GM19099 (cell line): ENCODE measurements around the gene FER.

Experiments used
- POLR2A ChIP-seq: IDR thresholded peaks from 3 replicates; pipeline ENCODE4 v1.6.1; 2011; ENCODE audit warnings: low read depth; ENCODE audit not compliant: insufficient read length; ENCODE audit errors: extremely low read depth

Gene FER

DNA sequence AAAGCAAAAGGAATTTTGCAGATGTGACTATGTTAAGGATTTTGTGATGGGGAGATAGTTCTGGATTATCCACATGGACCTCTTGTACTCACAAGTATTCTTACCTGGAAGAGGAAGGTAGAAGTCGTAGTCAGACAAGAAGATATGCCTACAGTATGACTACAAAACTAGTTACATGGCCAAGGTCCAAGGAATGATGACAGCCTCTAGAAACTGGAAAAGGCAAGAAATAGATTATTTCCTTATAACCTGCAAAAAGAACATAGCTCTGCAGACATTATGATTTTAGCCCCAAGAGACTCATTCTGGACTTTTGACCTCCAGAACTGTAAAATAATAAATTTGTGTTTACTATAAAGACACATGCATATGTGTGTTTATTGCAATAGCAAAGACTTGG, 226.9 kb downstream of the FER start:
- no peak for TF ChIP-seq POLR2A

DNA sequence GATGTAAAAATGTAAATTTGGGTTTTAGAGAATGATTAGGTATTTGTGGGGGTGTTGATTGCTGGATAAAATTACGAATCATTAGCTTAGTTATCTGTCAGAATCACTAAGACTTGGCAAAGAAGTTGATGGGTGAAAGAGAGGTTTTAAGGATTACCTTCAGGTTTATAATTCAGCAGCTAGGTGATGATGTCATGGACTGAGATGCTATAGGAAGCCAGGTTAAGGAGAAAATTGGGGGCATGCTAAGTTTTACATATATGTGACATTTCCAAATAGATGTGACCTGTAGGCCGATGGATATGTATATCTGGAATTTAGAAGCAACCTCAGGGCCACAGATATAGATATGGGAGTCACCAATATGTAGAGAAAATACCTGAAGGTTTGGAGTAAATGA, 228.0 kb downstream of the FER start:
- no peak for TF ChIP-seq POLR2A

- no peak for TF ChIP-seq POLR2A
These were observed 235.9 kb downstream of the FER start for GRCh38 chr5:108983461-108984092.

- TF ChIP-seq POLR2A: no peak
These were observed 242.2 kb downstream of the FER start for GRCh38 chr5:108989761-108990392.

- no peak for TF ChIP-seq POLR2A
These were observed 250.0 kb downstream of the FER start for GRCh38 chr5:108997720-108998119.

DNA sequence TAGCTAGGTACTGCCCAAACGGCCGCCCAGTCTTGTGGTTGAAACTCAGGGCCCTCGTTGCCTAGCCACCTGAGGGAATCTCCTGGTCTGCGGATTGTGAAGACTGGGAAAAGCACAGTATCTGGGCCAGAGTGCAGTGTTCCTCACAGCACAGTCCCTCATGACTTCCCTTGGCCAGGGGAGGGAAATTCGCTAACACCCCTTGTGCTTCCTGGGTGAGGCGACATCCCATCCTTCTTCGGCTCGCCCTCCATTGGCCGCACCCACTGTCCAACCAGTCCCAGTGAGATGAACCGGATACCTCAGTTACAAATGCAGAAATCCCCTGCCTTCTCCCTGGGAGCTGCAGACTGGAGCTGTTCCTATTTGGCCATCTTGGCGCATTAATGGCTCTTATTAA, 250.5 kb downstream of the FER start:
- no peak for TF ChIP-seq POLR2A

- no peak for TF ChIP-seq POLR2A
These were observed 256.2 kb downstream of the FER start for GRCh38 chr5:109003928-109004327.

- TF ChIP-seq POLR2A: no peak
These were observed 257.8 kb downstream of the FER start for GRCh38 chr5:109005297-109006009.

DNA sequence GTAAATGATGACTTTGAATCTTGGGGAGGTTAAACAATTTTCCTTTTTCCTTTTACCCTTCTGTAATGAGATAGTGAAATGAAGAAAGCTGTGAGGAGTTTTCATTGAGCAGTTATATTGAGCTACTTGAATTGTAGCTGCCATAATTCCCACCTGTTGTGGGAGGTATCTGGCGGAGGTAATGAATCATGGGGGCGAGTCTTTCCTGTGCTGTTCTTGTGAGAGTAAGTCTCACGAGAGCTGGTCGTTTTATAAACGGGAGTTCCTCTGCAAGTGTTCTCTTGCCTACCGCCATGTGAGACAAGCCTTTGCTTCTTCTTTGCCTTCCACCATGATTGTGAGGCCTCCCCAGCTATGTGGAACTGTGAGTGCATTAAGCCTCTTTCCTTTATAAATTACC, 258.4 kb downstream of the FER start:
- TF ChIP-seq POLR2A: no peak

GRCh38 chr5:109016300-109016699, 268.6 kb downstream of the FER start:
- TF ChIP-seq POLR2A: no peak

DNA sequence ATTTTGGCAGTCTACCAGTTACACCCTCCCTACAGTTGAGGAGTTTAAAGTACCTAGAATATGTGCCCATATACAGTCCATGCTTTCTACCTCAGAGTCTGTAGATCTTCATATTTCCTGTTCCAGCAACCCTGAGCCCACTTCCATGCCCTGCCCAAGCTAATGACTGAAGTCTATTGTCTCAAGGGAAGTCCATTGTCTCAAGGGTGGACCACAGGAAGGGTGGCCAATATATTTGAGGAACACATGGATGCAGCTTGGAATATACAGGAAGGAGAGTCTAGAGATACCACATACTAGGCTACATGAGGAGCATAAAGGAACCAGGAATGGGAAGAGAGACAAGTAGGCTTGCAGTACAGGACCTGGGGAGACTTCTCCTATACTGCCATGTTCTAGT, 274.4 kb downstream of the FER start:
- TF ChIP-seq POLR2A: no peak

DNA sequence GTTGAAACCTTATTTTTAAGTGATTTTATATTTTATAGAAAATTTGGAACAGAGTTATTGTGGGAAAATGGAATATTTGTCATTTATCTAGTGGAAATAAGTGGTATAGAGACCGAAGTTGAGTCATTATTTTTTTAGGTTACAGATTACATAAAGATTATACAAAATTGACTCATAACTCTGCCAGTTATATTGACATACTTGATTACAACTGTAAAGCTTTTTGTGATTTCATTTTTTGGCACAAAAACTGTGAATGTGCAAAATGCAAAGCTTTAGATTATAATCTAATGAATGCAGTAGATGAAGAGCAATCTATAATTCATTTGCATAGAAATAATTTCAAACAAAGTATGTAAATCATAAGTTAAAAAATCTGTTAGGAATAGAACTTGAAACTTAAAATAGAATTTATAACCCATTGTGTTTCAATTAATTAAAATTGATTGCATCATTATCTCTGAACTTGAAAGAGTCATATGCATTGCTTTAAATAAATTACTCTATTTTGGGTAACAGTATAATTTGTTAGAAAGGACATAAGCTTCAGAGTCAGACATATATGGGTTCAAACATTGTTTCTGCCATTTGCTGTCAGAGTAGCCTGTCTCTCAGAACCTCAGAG, 280.4 kb downstream of the FER start:
- TF ChIP-seq POLR2A: no peak

- no peak for TF ChIP-seq POLR2A
These were observed 281.1 kb downstream of the FER start for GRCh38 chr5:109028608-109029299.

DNA sequence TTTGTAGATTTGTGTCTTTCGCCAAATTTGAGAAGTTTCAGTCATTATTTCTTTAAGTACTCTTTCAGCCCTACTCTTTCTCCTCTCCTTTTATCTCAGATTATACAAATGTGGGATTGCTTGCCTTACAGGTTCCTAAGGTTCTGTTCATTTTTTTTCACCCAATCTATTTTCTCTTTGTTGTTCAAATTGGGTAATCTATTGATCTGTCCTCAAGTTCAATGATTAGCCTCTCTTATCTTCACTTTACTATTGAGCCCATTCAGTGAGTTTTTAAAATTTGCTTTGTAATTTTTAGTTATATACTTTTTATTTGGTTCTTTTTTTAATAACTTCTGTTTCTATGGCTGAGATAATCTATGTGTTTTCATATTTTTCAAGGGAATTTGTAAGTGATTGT, 282.1 kb downstream of the FER start:
- TF ChIP-seq POLR2A: no peak
